Suppressor macrophage treated with lipopolysaccharide for 1 hour (primary cell): ENCODE measurements around the gene KCNQ5.
A peak's percentile ranks its signal among the peaks of the same experiment; 100 is the strongest.

Experiments used
- DNase-seq, 3 donors: peaks; one replicate each; pipeline ENCODE4 v3.0.0-alpha.2; 2020 to 2022

The KCNQ5 gene

GRCh38 chr6:73076211-73076954, 454.5 kb downstream of the KCNQ5 start:
- DNase-seq, result no peak

GRCh38 chr6:73078333-73078862, 456.5 kb downstream of the KCNQ5 start:
- DNase-seq, result no peak

GRCh38 chr6:73078908-73079610, 457.2 kb downstream of the KCNQ5 start:
- DNase-seq, result no peak

- DNase-seq, result no peak
Observed at GRCh38 chr6:73079611-73079955, 457.7 kb downstream of the KCNQ5 start.

- DNase-seq, result no peak
Observed at GRCh38 chr6:73079978-73080377, 458.1 kb downstream of the KCNQ5 start.

- DNase-seq, result no peak
Observed at GRCh38 chr6:73081955-73082354, 460.1 kb downstream of the KCNQ5 start.

- DNase-seq, result no peak
Observed at GRCh38 chr6:73083886-73084285, 462.0 kb downstream of the KCNQ5 start.

GRCh38 chr6:73085443-73085871, 463.6 kb downstream of the KCNQ5 start:
- no peak for DNase-seq

- no peak for DNase-seq
Observed at GRCh38 chr6:73086726-73087125, 464.9 kb downstream of the KCNQ5 start.

- DNase-seq, result no peak
Observed at GRCh38 chr6:73088138-73088813, 466.4 kb downstream of the KCNQ5 start.

- DNase-seq, result no peak
Observed at GRCh38 chr6:73104921-73105320, 483.1 kb downstream of the KCNQ5 start.

- DNase-seq, result no peak
Observed at GRCh38 chr6:73107016-73107415, 485.2 kb downstream of the KCNQ5 start.

GRCh38 chr6:73108949-73109348, 487.1 kb downstream of the KCNQ5 start:
- DNase-seq, result no peak

GRCh38 chr6:73109659-73110058, 487.8 kb downstream of the KCNQ5 start:
- DNase-seq, result no peak

GRCh38 chr6:73116330-73116729, 494.5 kb downstream of the KCNQ5 start:
- DNase-seq, result no peak

GRCh38 chr6:73121421-73121993, 499.6 kb downstream of the KCNQ5 start:
- peak in 2 of 3 donors; percentile 5 to 9 for DNase-seq

- no peak for DNase-seq
Observed at GRCh38 chr6:73123632-73124329, 501.9 kb downstream of the KCNQ5 start.

GRCh38 chr6:73129653-73130443, 508.0 kb downstream of the KCNQ5 start:
- DNase-seq, result peak; percentile 81 to 90 (median 90)

- no peak for DNase-seq
Observed at GRCh38 chr6:73131706-73132105, 509.8 kb downstream of the KCNQ5 start.

GRCh38 chr6:73134588-73134987, 512.7 kb downstream of the KCNQ5 start:
- DNase-seq, result peak in 2 of 3 donors; percentile 6 to 17

- no peak for DNase-seq
Observed at GRCh38 chr6:73139681-73140383, 518.0 kb downstream of the KCNQ5 start.
